Caki2 (cell line): ENCODE results near the gene EPHB4. TPM values are rescaled to one million over a fixed set of nuclear protein-coding genes. Genes with fewer than 3 reads are reported as not detected.
"Not testable (repeated sequence)": the region's sequence is repeated elsewhere in the genome, so short reads cannot be mapped to it uniquely, and the experiment has no call there.

Source experiments
- DNase-seq: peaks from one replicate; pipeline ENCODE4 v3.0.0-alpha.2; 2015; ENCODE audit warnings: low read depth
- in situ Hi-C: cut with HindIII; loops from 2 replicates; pipeline ENCODE4 v1.10.0; 2016; ENCODE audit warnings: low sequenced_read_pairs, low pct_unique_long_range_greater_than_20kb, mixed read lengths
- total RNA-seq: library from RNA; depleted of rRNA; stranded (reverse); fragments of >200 nt; shearing (Covaris generic); gene quantifications from 2 replicates; pipeline ENCODE4 v1.2.3, GENCODE V29; 2014; ENCODE audit warnings: low replicate concordance

Gene EPHB4
- total RNA-seq, 1 experiment from 2014 or later: 43.6 TPM

DNA sequence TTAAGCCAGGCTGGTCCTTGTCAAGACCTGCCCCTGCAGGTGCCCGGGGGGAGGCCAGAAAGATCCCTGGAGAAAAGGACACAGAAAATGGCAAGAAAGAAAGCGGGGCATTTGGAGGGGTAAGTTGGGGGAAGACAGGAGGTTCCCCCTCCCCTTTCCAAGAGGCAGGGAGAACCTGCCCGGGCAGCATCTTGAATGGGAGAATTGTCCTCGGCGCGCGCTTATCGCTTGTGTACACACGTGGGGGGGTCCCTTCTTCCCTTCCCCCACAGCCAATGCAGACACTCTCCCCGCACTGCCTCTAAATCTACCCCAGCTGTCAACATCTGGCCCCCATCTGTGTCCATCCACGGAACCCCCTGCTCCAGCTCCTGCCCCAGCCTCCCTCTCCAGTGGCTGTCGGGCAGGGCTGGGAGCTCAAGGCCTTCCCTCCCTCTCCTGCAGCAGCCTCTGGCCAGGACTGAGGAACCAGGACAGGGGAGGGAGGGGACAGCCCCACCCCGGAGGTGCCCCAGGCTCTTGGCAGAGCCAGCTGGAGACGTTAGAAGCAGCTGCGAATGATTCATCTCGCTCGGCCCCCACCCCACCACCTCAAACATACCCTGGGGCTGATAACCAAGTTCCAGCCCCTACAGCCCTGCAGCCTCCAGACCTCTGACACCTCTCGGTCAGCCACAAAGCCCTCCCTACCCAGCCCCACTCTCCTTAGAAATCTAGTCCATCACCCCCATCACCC, 25.3 kb downstream of the EPHB4 start:
- in situ Hi-C loops: no loop called here
- DNase-seq: peak; percentile 88

DNA sequence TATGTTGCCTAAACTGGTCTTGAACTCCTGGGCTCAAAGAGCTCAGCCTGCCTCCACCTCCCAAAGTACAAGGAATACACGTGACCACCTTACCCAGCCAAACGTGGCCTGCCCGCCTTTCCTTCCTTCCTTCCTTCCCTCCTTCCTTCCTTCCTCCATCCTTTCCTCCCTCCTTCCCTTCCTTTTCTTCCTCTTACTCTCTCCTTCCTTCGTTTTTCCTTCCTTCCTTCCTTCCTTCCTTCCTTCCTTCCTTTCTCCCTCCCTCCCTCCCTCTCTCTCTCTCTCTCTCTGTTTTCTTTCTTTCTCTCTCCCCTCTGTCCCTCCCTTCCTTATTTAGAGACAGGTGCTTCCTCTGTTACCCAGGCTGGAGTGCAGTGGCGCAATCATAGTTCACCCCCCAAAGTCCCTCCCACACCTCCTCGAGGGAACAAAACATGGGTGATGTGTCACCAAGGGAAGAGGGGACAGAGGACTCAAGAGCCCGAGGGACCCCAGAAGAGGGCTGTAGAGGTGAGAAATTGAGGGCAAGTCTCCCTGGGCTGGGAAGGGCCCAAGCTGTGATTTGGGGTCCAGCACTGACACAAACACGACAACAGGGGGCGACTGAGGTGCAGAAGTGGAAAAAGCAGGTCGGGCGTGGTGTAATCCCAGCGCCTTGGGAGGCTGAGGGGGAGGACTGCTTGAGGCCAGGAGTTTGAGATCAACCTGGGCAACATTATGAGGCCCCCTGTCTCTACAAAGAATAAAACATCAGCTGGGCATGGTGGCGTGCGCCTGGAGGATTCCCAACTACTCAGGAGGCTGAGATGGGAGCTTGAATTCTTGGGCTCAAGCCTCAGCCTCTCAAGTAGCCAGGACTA, 28.1 kb downstream of the EPHB4 start:
- DNase-seq: peak; percentile 26
- in situ Hi-C loops: no loop called here

DNA sequence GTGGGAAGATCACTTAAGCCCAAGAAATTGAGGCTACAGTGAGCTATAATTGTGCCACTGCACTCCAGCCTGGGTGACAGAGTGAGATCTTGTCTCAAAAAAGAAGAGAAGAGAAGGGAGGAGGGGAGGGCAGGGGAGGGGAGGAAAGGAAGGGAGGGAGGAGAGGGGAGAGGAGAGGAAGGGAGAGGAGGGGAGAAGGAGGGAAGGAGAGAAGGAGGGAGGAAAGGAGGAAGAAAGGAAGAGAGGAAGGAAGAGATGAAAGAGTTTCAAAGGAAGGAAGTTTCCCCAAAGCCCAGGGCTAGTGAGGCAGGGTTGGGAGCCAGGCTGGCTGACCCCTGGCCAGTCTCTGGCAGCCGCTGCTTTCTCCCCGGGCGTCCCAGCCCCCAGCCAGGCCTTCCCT, 32.6 kb downstream of the EPHB4 start:
- in situ Hi-C loops: no loop called here
- DNase-seq: no peak

DNA sequence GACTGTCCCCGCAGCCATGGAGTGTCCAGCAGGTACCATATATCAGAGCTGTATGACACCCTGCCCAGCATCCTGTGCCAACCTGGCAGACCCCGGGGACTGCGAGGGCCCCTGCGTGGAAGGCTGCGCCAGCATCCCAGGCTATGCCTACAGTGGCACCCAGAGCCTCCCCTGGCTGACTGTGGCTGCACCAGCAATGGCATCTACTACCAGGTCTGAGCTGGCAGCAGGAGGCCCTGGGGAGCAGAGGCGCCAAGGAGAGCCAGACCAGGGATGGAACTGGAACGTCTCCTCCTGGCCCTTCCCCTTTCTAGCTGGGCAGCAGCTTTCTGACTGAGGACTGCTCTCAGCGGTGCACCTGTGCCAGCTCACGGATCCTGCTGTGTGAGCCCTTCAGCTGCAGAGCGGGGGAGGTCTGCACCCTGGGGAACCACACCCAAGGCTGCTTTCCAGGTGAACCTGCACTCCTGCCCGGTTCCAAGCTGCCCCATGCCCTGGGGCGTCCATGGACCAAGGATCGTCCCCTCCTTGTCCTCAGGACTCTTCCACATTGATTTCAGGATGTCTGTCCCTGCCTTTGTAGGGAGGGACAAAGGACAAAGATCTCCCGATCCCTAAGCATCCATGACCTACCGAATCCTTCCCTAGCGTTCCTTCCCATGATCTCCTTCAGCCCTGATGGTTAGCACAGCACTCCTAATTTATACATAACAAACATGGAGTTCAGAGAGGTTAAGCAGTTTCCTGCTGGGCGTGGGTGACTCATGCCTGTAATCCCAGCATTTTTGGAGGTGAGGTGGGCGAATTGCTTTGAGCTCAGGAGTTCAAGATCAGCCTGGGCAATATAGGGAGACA, 33.3 kb downstream of the EPHB4 start:
- in situ Hi-C loops: no loop called here
- DNase-seq: no peak

DNA sequence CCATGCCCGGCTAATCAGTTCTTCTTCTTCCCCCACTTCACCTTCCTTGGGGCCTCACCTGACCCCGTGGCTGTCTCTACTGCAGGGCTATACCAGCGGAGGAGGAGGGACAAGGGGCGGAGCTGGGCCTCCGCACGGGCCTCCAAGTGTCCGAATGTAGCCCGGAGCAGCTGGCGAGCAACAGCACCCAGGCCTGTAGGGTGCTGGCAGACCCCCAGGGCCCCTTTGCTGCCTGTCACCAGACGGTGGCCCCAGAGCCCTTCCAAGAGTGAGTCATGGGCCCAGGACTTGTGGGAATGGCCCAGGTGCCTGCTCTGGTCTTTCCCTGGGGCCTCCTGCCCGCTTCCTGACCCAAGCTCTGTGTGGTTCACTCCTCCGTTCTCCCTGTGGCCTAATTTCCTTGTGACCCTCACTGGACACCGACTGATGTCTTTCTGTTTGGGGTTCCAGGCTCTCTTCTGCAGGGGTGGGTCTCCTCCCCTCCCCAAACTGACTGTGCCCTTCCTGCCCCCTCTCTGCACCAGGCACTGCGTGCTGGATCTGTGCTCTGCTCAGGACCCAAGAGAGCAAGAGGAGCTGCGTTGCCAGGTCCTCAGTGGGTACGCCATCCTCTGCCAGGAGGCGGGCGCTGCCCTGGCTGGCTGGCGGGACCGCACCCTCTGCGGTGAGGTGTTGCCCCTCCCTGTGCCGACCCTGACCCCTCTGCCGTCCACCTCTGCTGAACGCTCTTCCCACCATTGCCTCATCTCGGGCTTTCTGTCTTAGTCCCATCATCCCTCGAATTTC, 35.2 kb downstream of the EPHB4 start:
- DNase-seq: no peak
- in situ Hi-C loops: no loop called here

DNA sequence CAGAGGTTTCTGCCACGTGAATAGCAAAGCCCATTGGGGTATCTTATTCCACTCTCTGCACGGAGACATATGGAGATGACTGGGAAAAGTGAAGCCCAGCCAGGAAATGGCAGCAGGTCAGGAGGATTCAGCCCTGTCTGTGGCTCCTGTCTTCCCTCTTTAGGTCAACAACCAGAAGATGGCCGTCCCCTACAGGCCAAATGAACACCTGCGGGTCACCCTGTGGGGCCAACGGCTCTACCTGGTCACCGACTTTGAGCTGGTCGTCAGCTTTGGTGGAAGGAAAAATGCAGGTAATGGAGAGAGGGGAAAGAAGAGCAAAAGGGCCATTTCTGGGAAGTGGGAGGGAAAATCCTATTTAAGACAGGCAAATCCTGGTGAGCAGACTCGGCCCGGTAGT, 38.3 kb downstream of the EPHB4 start:
- in situ Hi-C loops: no loop called here
- no peak for DNase-seq

DNA sequence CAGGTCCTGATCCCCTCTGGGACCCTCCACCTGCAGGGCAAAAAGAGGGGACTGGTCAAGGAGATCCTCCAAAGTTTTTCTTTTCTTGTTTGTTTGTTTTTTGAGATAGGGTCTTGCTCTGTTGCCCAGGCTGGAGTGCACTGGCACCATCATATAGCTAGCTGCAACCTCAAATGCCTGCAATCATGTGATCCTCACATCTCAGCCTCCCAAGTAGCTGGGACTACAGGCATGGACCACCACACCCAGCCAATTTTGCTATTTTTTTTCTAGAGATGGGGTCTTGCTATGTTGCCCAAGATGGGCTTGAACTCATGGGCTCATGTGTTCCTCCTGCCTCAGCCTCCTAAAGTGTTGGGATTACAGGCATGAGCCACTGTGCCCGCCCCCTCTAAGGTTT, 41.0 kb downstream of the EPHB4 start:
- in situ Hi-C loops: no loop called here
- no peak for DNase-seq

DNA sequence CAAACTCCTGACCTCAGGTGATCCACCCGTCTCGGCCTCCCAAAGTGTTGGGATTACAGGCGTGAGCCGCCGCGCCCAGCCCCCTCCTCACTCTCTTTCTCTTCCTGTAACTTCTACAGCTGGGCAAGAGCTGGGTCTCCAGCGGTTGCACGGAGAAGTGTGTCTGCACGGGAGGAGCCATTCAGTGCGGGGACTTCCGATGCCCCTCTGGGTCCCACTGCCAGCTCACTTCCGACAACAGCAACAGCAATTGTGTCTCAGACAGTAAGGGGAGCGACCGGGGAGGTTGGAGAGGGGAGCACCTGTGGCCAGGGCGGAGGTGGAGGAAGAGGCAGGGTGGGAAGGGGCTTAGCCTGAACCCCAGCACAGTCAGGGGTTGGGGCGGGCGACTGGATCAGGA, 41.4 kb downstream of the EPHB4 start:
- in situ Hi-C loops: no loop called here
- no peak for DNase-seq

DNA sequence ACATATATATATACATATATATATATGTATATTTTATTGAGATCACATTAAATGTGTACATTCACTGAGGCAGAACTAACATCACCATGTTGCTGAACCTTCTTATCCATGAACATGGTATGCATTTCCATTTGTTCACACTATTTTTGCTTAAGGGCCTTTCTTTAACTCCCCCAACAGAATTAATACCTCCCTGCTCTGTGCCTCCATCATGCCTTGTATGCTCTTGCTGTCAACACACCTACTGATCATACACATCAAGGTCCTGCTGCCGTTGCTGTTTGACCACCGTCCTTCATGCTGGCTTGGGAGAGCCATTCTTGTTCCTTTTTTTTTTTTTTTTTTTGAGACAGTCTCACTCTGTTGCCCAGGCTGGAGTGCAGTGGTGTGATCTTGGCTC, 43.5 kb downstream of the EPHB4 start:
- in situ Hi-C loops: no loop called here
- no peak for DNase-seq

DNA sequence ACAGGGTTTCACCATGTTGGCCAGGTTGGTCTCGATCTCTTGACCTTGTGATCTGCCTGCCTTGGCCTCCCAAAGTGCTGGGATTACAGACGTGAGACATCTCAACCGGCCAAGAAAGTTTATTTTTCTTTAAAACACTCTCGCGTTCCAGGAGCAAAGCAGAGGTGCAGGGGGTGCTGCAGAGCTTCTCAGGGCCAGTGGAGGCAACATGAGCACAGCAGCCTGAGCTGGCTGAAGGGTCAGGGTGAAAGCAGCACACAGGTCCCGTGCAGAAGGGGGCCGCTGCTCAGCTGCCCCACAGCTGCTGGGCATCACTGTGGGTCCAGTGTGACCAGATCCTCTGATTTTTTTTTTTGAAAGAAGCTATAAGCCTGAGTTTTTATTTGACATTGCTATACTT, 46.1 kb downstream of the EPHB4 start:
- DNase-seq: no peak
- in situ Hi-C loops: no loop called here

DNA sequence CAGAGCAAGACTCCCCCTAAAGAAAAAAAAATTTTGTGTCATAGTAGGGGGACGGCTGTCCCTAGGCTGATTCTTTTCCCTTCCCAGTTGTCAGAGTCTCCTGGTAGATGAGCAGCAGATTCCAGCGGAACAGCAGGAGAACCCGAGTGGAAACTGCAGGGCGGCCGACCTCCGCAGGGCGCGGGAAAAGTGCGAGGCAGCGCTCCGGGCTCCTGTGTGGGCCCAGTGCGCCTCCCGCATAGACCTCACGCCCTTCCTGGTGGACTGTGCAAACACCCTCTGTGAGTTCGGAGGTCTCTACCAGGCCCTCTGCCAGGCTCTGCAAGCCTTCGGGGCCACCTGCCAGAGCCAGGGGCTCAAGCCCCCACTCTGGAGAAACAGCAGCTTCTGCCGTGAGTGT, 48.0 kb downstream of the EPHB4 start:
- in situ Hi-C loops: no loop called here
- no peak for DNase-seq

DNA sequence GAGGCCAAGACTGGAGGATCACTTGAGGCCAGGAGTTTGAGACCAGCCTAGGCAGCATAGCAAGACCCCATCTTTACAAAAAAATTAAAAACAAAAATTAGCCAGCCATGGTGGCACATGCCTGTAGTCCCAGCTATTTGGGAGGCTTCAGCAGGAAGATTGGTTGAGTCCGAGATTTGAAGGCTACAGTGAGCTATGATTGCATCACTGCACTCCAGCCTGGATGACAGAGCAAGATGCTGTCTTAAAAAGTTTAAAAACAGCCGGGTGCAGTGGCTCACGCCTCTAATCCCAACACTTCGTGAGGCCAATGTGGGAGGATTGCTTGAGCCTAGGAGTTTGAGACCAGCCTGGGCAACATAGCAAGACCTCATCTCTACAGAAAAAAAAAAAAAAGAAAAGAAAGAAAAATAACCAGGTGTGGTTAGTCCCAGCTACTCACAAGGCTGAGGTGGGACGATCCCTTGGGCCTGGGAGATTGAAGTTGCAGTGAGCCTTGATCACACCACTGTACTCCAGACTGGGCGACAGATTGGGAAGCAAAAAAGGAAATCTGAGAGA, 49.2 kb downstream of the EPHB4 start:
- in situ Hi-C loops: no loop called here

DNA sequence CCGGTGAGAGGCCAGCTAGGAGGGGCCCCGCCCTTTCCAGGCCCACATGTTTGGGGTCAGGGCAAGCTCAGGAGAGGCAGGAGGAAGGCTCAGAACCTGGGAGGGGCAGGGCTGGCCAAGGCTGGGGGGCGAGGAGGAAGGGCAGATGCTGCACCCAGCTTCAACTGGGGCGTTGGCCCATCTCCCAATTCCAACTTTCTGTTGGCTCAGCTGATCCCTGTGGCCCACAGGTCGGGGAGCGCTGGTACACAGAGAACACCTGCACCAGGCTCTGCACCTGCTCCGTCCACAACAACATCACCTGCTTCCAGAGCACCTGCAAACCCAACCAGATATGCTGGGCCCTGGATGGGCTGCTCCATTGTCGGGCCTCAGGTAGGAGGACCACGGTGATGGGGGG, 53.8 kb downstream of the EPHB4 start:
- in situ Hi-C loops: no loop called here
- no peak for DNase-seq

More for the DNA sequence above, 49.2 kb downstream of the EPHB4 start:
- DNase-seq: no peak

DNA sequence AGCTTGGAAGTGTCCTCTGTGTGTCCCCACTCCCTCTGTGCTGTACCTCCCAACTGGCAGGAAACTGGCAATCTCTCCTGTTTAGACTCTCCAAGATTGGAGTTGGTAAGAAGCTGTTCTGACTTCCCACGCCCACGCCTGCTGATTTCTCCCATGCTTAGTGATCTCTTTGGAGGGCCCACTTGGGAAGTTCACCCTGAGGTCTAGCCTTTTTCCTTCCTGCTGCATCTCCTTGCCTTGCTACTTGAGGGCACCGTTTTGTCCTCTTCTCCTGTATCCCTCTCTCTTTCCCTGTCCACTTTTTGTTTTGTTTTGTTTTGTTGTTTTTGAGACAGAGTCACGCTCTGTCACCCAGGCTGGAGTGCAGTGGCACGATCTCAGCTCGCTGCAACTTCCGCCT, 58.5 kb downstream of the EPHB4 start:
- no peak for DNase-seq
- in situ Hi-C loops: no loop called here

DNA sequence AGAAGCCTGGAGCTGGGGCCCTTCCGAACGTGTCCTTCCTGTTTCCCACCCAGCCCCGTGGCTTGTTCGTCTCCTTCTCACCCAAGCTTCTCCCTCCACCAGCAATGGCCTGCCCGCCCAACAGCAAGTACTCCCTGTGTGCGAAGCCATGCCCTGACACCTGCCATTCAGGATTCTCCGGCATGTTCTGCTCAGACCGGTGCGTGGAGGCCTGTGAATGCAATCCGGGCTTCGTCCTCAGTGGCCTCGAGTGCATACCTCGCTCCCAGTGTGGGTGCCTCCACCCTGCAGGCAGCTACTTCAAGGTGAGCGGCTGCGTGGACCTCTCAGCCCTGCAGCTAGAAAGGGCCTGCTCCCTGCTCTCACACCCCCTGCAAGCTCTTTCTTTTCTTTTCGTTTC, 62.1 kb downstream of the EPHB4 start:
- no peak for DNase-seq
- in situ Hi-C loops: no loop called here

DNA sequence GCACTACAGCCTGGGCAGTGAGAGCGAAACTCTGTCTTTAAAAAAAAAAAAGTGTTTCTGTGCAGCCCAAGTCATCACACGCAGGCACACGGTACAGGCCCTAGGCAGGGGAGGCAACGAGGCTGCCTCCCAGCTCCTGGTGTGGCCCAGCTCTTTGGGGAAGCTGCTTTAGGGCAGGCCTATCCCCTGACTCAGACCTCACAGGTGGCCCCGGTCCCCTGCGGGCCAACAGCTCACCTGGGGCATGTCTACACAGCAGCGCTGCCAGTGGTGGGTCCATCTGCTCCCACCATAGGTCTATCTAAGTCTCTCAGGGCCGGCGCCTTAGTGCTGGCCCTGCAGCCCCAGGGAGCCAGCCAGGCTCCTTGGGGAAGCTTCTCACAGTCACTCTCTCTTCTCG, 62.5 kb downstream of the EPHB4 start:
- no peak for DNase-seq
- in situ Hi-C loops: no loop called here

DNA sequence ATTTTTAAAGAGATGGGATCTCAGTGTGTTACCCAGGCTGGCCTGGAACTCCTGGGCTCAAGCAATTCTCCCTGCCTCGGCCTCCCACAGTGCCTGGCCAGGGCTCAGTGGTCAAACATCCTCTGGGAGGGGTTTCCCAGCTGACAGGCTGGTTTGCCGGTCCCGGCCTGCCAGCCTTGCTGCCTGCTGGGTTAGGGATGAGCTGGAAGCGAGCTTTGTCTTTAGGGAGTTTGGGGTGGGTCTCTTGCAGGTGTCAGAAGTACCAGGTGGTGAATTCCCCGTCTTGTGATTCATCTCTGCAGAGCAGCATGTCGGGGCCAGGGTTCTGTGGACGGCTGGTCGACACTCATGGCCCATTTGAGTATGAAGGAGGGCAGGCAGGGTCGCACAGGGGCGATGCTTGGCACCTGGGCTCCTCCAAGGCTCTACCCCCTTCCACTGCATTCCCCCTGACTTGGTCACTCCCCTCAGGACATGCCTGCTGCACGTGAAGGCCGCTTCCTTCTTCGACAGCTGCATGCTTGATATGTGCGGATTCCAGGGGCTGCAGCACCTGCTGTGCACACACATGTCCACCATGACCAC, 63.7 kb downstream of the EPHB4 start:
- in situ Hi-C loops: no loop called here
- no peak for DNase-seq

DNA sequence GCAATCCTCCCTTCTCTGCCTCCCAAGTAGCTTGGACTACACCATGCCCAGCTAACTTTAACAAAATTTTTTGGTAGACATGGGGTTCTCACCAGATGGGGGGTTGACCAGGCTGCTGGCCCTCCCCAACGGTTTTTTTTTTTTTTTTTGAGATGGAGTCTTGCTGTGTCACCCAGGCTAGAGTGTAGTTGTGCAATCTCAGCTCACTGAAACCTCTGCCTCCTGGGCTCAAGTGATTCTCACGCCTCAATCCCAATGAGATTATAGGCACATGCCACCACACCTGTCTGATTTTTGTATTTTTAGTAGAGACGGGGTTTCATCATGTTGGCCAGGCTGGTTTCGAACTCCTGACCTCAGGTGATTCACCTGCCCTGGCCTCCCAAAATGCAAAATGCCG, 64.5 kb downstream of the EPHB4 start:
- in situ Hi-C loops, DNase-seq: not testable (repeated sequence)
